DMS79 (cell line): Measurements from ENCODE around the gene RAB11A.
A peak's percentile ranks its signal among the peaks of the same experiment; 100 is the strongest.

Experiments used
- DNase-seq: peaks from one replicate; lab custom pipeline; 2025; lab: John Stamatoyannopoulos, UW

Gene RAB11A

GRCh38 chr15:65917407-65917756 lies 48.1 kb downstream of the RAB11A start:
- DNase-seq: no peak

- DNase-seq: no peak
Measured at GRCh38 chr15:65917936-65918335, 48.6 kb downstream of the RAB11A start.

GRCh38 chr15:65918357-65918920 lies 49.1 kb downstream of the RAB11A start:
- DNase-seq: no peak

- DNase-seq: no peak
Measured at GRCh38 chr15:65918945-65919344, 49.7 kb downstream of the RAB11A start.

- DNase-seq: no peak
Measured at GRCh38 chr15:65919353-65919752, 50.1 kb downstream of the RAB11A start.

- no peak for DNase-seq
Measured at GRCh38 chr15:65920121-65920520, 50.8 kb downstream of the RAB11A start.

- DNase-seq: no peak
Measured at GRCh38 chr15:65920825-65921309, 51.6 kb downstream of the RAB11A start.

GRCh38 chr15:65921780-65922179 lies 52.5 kb downstream of the RAB11A start:
- DNase-seq: no peak

- no peak for DNase-seq
Measured at GRCh38 chr15:65922621-65923020, 53.3 kb downstream of the RAB11A start.

GRCh38 chr15:65923264-65923663 lies 54.0 kb downstream of the RAB11A start:
- no peak for DNase-seq

GRCh38 chr15:65924004-65924403 lies 54.7 kb downstream of the RAB11A start:
- no peak for DNase-seq

GRCh38 chr15:65925338-65925737 lies 56.0 kb downstream of the RAB11A start:
- no peak for DNase-seq

GRCh38 chr15:65926459-65926858 lies 57.2 kb downstream of the RAB11A start:
- no peak for DNase-seq

GRCh38 chr15:65926899-65927298 lies 57.6 kb downstream of the RAB11A start:
- DNase-seq: no peak

GRCh38 chr15:65927545-65927944 lies 58.3 kb downstream of the RAB11A start:
- no peak for DNase-seq

- DNase-seq: no peak
Measured at GRCh38 chr15:65929573-65929972, 60.3 kb downstream of the RAB11A start.

- DNase-seq: no peak
Measured at GRCh38 chr15:65930134-65930533, 60.8 kb downstream of the RAB11A start.

- DNase-seq: no peak
Measured at GRCh38 chr15:65931221-65931620, 61.9 kb downstream of the RAB11A start.

- no peak for DNase-seq
Measured at GRCh38 chr15:65935391-65935790, 66.1 kb downstream of the RAB11A start.

GRCh38 chr15:65936282-65936681 lies 67.0 kb downstream of the RAB11A start:
- DNase-seq: no peak

- no peak for DNase-seq
Measured at GRCh38 chr15:65937054-65937453, 67.8 kb downstream of the RAB11A start.

- DNase-seq: no peak
Measured at GRCh38 chr15:65937476-65937875, 68.2 kb downstream of the RAB11A start.

GRCh38 chr15:65938604-65939003 lies 69.3 kb downstream of the RAB11A start:
- DNase-seq: peak; percentile 30

GRCh38 chr15:65939901-65940617 lies 70.8 kb downstream of the RAB11A start:
- peak; percentile 9 for DNase-seq
